HG02885 (cell line): ENCODE data around the gene DNPEP.
"Not testable (repeated sequence)": the region's sequence is repeated elsewhere in the genome, so short reads cannot be mapped to it uniquely, and the experiment has no call there.

Experiments
- ATAC-seq: cut with Tn5 transposase; IDR thresholded peaks from one replicate; pipeline ENCODE4 v1.9.1; 2021; ENCODE audit warnings: mild to moderate bottlenecking; ENCODE audit not compliant: unreplicated experiment, poor library complexity

DNPEP gene

GRCh38 chr2:219419331-219420197, 31.9 kb upstream of the DNPEP start:
- no peak for ATAC-seq

DNA sequence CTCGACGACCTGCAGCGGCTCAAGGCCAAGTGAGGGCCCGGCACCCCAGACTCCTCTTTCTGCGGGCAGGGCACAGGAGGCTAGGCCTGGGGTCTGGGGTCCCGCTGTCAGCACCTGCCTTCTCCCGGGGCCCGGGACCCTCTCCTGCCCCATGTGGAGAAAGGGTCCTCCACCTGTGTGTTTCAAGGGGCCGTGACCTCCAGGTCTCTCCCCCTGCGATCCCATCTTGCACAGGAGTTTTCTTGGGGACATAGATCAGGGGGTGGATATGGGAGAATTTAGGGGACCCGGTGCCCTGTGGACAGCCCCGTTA, 31.3 kb upstream of the DNPEP start:
- ATAC-seq: no peak

- ATAC-seq: no peak
Observed at GRCh38 chr2:219418155-219419011, 30.7 kb upstream of the DNPEP start, which contains the start of gene DES. TSS of gene DES (plus strand) at chr2:219418377. CDS start at chr2:219418463, 86 bp downstream.

DNA sequence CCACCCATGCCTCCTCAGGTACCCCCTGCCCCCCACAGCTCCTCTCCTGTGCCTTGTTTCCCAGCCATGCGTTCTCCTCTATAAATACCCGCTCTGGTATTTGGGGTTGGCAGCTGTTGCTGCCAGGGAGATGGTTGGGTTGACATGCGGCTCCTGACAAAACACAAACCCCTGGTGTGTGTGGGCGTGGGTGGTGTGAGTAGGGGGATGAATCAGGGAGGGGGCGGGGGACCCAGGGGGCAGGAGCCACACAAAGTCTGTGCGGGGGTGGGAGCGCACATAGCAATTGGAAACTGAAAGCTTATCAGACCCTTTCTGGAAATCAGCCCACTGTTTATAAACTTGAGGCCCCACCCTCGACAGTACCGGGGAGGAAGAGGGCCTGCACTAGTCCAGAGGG, 29.7 kb upstream of the DNPEP start:
- ATAC-seq: no peak

DNA sequence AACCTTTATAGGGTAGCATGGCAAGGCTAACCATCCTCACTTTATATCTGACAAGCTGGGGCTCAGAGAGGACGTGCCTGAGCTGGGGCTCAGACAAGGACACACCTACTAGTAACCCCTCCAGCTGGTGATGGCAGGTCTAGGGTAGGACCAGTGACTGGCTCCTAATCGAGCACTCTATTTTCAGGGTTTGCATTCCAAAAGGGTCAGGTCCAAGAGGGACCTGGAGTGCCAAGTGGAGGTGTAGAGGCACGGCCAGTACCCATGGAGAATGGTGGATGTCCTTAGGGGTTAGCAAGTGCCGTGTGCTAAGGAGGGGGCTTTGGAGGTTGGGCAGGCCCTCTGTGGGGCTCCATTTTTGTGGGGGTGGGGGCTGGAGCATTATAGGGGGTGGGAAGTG, 29.2 kb upstream of the DNPEP start:
- ATAC-seq: no peak

DNA sequence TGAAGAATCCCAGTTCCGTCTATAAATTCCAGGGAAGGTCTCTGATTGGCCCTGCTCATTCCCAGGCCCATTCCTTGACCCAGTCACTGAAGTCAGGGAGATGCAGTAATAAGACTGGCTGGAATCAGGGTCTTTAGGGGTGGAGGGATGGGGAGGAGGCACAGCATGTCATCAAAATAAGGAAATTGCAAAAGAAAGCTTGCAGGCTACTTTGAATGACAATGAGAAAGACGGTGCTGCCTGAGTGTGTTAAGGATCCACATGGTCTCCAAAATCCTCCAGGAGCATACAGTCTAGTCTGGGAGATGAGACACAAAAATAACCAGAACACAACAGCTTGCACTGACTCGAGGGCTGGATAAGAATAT, 28.5 kb upstream of the DNPEP start:
- no peak for ATAC-seq

DNA sequence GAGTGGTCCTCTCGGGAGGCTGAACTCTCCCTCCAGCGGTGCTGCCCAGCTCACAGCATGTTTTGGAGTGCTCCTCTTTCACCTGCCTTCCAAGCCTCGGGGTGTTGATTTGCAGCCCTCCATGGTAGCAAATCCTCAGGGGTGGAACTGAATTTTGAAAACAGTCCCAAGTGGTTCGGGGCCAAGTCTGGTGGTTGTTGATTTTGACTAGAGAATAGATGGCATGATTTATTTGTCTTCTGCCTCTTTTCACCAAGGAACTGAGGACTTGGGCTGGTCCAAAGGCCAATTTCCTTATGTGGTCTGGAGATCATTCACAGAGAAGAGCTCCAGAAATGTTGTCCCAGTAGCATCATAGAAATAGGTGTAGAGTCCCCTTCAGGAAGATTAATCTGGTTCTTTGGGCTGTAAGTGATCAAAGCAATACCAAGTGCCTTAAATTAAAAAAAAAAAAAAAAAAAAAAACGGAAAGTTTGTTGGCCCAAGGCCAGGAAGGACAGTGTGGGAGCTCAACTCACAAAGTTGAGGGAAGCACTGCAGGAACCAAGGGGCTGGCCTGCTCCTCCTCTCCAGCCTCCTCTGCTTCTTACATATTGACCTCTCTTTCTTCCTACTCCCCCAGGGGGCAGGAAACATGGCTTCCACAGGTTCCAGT, 28.0 kb upstream of the DNPEP start:
- no peak for ATAC-seq

DNA sequence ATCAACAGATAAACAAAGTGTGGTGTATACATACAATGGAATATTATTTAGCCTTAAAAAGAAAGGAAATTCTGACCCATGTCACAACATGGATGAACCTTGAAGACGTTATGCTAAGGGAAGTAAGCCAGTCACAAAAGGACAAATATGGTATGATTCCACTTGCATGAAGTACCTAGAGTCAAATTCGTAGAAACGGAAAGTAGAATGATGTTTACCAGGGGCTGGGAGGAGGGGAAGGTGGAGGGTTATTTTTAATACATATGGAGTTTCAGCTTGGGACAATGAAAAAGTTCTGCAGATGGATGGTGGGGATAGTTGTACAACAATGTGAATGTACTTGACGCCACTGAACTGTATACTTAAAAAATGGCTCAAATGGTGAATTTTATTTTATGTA, 27.1 kb upstream of the DNPEP start:
- ATAC-seq: no peak

GRCh38 chr2:219410390-219410789, 22.7 kb upstream of the DNPEP start:
- ATAC-seq: no peak

DNA sequence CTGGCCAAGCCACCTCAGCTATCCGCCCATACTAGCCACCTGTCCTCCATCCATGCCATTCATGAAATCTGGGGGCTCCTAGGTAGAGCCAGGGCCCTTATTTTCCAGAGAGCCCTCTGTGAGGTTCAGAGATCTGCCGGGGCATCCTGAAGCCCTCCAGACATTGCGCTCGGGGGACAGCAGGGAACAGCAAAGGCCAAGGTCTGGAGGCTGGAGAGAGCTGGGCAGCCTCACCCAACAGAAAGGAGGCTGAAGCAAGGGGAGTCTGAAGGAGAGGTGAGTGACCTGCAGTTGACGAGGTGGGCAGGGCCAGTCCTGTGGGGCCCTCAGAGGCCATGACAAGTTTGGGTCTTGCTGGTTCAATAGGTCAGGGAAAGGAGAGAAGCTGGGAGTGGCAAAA, 21.9 kb upstream of the DNPEP start:
- no peak for ATAC-seq

- no peak for ATAC-seq
Observed at GRCh38 chr2:219408631-219409030, 20.9 kb upstream of the DNPEP start.

DNA sequence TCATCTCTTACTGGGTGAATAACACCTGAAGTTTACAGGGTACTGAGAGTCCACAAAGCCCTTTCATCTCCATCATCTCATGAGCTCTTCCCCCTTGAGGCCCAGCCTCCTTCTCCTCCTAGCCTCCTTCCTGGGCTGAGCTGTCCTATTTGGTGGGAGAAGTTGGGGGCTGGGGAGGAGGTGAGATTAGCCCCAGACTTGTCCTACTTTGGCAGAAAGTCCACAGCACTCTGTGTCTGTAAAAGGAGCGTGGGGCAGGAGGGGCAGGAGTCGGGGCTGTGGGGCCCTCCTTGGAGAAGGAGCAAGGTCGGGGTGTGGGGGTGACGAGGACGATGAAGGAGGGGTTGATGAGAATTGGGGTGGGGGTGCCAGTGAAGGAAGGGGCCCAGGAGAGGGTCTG, 20.5 kb upstream of the DNPEP start:
- no peak for ATAC-seq

DNA sequence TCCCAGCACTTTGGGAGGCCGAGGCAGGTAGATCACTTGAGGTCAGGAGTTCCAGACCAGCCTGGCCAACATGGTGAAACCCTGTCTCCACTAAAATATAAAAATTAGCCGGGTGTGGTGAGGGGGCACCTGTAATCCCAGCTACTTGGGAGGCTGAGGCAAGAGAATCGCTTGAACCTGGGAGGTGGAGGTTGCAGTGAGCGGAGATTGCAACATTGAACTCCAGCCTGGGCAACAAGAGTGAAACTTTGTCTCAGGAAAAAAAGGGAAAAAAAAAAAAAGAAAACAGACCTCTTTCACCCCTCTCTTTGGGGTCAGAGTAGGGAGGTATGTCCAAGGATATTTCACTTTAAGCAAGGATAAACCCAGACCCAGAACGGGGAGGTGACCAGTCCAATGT, 19.6 kb upstream of the DNPEP start:
- ATAC-seq: not testable (repeated sequence)

GRCh38 chr2:219406861-219407230, 19.1 kb upstream of the DNPEP start:
- no peak for ATAC-seq

GRCh38 chr2:219405958-219406860, 18.5 kb upstream of the DNPEP start:
- ATAC-seq: no peak

GRCh38 chr2:219405451-219405850, 17.7 kb upstream of the DNPEP start:
- no peak for ATAC-seq

- no peak for ATAC-seq
Observed at GRCh38 chr2:219404954-219405353, 17.2 kb upstream of the DNPEP start.

DNA sequence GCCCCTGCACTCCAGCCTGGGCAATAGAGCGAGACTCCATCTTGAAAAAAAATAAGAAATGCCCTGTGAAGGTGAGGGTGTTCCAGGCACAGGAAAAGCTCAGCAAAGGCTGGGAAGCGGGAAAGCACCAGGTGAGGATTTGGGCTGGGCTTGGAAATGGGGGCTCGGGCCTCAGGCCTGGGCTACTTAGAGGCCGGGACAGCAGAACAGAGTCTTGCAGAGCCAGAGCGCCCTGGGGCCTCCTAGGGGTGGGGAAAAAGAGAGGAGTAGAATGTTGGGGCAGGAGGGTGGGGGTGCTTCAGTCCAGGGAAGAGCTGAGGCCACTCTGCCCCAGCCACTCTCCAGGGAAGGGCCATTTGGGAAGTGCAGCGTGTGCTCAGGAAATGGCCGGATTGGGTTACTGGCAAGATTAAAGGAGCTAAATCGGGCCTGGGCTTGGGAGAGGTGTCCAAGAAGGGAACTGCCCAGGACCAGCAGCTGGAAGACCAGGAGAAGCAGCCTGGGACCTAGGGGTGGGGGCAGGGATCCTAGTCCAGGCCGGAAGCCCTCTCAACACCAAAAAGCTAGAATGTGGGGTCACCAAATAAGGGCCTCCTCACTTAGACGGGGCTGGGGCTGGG, 16.7 kb upstream of the DNPEP start:
- no peak for ATAC-seq

DNA sequence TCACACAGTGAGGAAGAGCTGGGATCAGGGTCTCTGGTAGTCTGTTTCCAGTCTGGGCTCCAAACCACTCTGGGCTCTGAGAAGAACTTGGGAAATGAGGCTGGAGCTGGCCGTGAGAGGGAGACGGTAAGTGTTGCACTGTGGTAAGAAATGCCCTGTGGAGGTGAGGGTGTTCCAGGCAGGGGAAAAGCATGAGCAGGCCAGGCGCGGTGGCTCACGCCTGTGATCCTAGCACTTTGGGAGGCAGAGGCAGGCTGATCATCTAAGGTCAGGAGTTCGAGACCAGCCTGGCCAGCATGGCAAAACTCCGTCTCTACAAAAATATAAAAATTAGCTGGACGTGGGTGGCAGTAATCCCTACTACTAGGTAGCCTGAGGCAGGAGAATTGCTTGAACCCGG, 16.1 kb upstream of the DNPEP start:
- ATAC-seq: no peak
